ENCODE data around the gene RFX3.

DNA sequence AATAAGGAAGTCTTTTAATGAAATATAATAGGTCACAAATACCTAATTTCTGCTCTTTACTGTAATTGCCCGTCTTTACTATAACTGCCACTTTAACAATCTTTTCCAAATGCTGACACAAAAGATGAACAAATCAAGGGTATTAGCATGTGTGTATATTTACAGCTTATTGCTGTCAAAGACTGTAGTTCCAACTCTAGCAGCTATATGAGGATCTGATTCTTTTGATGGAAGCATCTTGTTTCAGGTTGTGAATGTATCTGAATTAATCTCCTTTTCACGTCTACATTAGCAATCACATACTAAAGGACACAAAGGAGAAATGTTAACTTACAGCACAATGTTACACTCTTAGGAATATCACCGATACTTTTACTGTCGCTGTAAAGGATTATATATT, 27.9 kb downstream of the RFX3 start:
- TF ChIP-seq, protein P1, sequence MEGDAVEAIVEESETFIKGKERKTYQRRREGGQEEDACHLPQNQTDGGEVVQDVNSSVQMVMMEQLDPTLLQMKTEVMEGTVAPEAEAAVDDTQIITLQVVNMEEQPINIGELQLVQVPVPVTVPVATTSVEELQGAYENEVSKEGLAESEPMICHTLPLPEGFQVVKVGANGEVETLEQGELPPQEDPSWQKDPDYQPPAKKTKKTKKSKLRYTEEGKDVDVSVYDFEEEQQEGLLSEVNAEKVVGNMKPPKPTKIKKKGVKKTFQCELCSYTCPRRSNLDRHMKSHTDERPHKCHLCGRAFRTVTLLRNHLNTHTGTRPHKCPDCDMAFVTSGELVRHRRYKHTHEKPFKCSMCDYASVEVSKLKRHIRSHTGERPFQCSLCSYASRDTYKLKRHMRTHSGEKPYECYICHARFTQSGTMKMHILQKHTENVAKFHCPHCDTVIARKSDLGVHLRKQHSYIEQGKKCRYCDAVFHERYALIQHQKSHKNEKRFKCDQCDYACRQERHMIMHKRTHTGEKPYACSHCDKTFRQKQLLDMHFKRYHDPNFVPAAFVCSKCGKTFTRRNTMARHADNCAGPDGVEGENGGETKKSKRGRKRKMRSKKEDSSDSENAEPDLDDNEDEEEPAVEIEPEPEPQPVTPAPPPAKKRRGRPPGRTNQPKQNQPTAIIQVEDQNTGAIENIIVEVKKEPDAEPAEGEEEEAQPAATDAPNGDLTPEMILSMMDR (IDR thresholded peaks at IDR 0.05; ENCODE audit: low read depth, low read length, missing input control) = no peak
- TF ChIP-seq TAF1 (conservative IDR thresholded peaks at IDR 0.05) (no peak), RAD21 (IDR thresholded peaks at IDR 0.05) (no peak), GABPA (IDR thresholded peaks at IDR 0.05 in 1 of 2, conservative IDR thresholded peaks at IDR 0.05 in 1 of 2) (no peak), ZBTB33 (IDR thresholded peaks at IDR 0.05) (no peak), FOXA1 (IDR thresholded peaks at IDR 0.05) (no peak), ATF3 (IDR thresholded peaks at IDR 0.05) (no peak)

All from liver (tissue), 3 donors.